CD4-positive, alpha-beta memory T cell (primary cell): ENCODE results near the gene AOPEP. TPM values are rescaled to one million over a fixed set of nuclear protein-coding genes. Genes with fewer than 3 reads are reported as not detected.

Experiments
- CTCF ChIA-PET: fragments of 350-600 bp; sonication (Branson Sonifier 250); formaldehyde crosslinking; loops from one replicate; lab custom pipeline; 2021; ENCODE audit warnings: inconsistent platforms; ENCODE audit not compliant: partially characterized antibody; lab: Charles Lee
- POLR2A ChIA-PET: fragments of 350-600 bp; sonication (Branson Sonifier 250); formaldehyde crosslinking; loops from one replicate; lab custom pipeline; 2021; ENCODE audit not compliant: partially characterized antibody; lab: Charles Lee
- DNase-seq, 5 donors: peaks; one replicate each; pipeline versions ENCODE4 v3.0.0 to v3.0.0-alpha.2; 2020 to 2022; ENCODE audit warnings: mixed read lengths in 1 of 5
- H3K27ac ChIP-seq: one replicate; pipeline ENCODE4 v1.7.0; 2013; ENCODE audit warnings: low read depth, low read length
- H3K27me3 ChIP-seq: 2 replicates; pipeline ENCODE4 v1.7.0; 2013; ENCODE audit warnings: mild to moderate bottlenecking, low read length, moderate library complexity; ENCODE audit not compliant: insufficient read depth
- H3K36me3 ChIP-seq: 2 replicates; pipeline ENCODE4 v1.7.0; 2013; ENCODE audit warnings: mild to moderate bottlenecking, low read length, moderate library complexity; ENCODE audit not compliant: insufficient read depth
- H3K4me1 ChIP-seq: 2 replicates; pipeline ENCODE4 v1.7.0; 2013; ENCODE audit warnings: mild to moderate bottlenecking, low read length, moderate library complexity; ENCODE audit not compliant: insufficient read depth
- H3K4me3 ChIP-seq, 2 donors: one replicate each; pipeline ENCODE4 v1.7.0; 2013; ENCODE audit warnings: low read length in 2 of 2, mild to moderate bottlenecking in 1 of 2
- H3K9me3 ChIP-seq, 2 donors: one replicate each; pipeline ENCODE4 v1.7.0; 2013; ENCODE audit warnings: low read length in 2 of 2, control low read depth in 1 of 2; ENCODE audit not compliant: control insufficient read depth in 1 of 2
- H3K27ac Mint-ChIP-seq, 7 donors: one replicate each; pipeline ENCODE4 v1.8.0; 2020 to 2021; ENCODE audit warnings: mixed read lengths in 7 of 7, mild to moderate bottlenecking in 6 of 7, inconsistent platforms in 3 of 7, moderate library complexity in 3 of 7
- H3K27me3 Mint-ChIP-seq, 2 donors: one replicate each; pipeline ENCODE4 v1.8.0; 2020 to 2021; ENCODE audit warnings: mixed read lengths in 2 of 2
- H3K36me3 Mint-ChIP-seq, 2 donors: one replicate each; pipeline ENCODE4 v1.8.0; 2020 to 2021; ENCODE audit warnings: mixed read lengths in 2 of 2, inconsistent platforms in 1 of 2, mild to moderate bottlenecking in 1 of 2
- H3K4me1 Mint-ChIP-seq, 4 donors: one replicate each; pipeline ENCODE4 v1.8.0; 2020 to 2021; ENCODE audit warnings: mixed read lengths in 4 of 4, mild to moderate bottlenecking in 1 of 4
- H3K4me3 Mint-ChIP-seq, 8 donors: one replicate each; pipeline ENCODE4 v1.8.0; 2020 to 2021; ENCODE audit warnings: mixed read lengths in 8 of 8, mild to moderate bottlenecking in 7 of 8, moderate library complexity in 6 of 8, inconsistent platforms in 3 of 8
- H3K9me3 Mint-ChIP-seq, 8 donors: one replicate each; pipeline ENCODE4 v1.8.0; 2020 to 2021; ENCODE audit warnings: mixed read lengths in 8 of 8, mild to moderate bottlenecking in 5 of 8, inconsistent platforms in 3 of 8, moderate library complexity in 1 of 8
- intact Hi-C: fragments of 100-400 bp; cut with micrococcal nuclease; formaldehyde crosslinking; loops from one replicate; pipeline ENCODE4 v1.15.1; 2023
- polyA plus RNA-seq, 2 donors: library from polyadenylated mRNA; unstranded; fragments of 300-500 nt; fragmentation: Illumina TruSeq; gene quantifications; one replicate each; pipeline ENCODE4 v1.2.3, GENCODE V29; 2021
- total RNA-seq, 2 experiments: library from RNA; stranded (reverse); gene quantifications; one replicate each; pipeline ENCODE4 v1.2.3, GENCODE V29; 2021

Gene AOPEP
- total and polyA plus RNA-seq, 4 experiments from 2014 or later, result 3.1 to 11.7 (median 7.6) TPM

DNA sequence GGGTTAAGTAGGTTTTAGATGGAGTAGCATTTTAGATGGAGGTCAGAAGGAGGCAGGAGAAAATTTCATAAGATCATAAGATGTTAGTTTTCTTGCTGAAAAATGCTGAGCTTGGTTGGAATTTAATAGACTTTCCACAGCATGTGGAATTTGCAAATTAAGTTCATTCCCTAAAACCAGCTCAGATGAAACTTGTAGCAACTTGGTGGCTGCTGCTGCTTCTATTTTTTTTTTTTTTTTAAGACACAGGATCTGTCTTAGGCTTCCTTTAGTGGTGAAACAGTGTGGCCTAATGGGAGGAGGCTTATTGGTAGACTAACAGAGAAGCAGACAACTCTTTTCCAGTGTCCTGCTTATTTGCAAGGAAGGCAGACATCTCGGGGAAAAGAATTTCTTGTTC is 154.5 kb downstream of the AOPEP start:
- Histone ChIP-seq H3K27ac (no peak overlapping the region), H3K4me3 (no peak overlapping the region), H3K36me3 (no peaks in the 10 kb centered on the region), H3K9me3 (no peaks in the 10 kb centered on the region), H3K27me3 (no peaks in the 10 kb centered on the region), H3K4me1 (peaks cover 15% of the 10 kb centered on the region)
- H3K27me3 Mint-ChIP-seq, result no peaks in the 10 kb centered on the region
- DNase-seq, result no peak
- H3K9me3 Mint-ChIP-seq, result no peaks in the 10 kb centered on the region
- peaks cover 5 to 19% (median 13%) of the 10 kb centered on the region in 4 donors for H3K4me1 Mint-ChIP-seq
- ChIA-PET POLR2A (no interaction called here), CTCF (interaction anchor here (1.1 kb wide), 1 partner anchor 9 kb away, joined by 3 read pairs; no protein-coding TSS in a partner anchor)
- H3K4me3 Mint-ChIP-seq, result no peak overlapping the region
- intact Hi-C loops, result no loop called here
- no peak overlapping the region for H3K27ac Mint-ChIP-seq
- peaks cover 0 to under 1% of the 10 kb centered on the region in 2 donors for H3K36me3 Mint-ChIP-seq

DNA sequence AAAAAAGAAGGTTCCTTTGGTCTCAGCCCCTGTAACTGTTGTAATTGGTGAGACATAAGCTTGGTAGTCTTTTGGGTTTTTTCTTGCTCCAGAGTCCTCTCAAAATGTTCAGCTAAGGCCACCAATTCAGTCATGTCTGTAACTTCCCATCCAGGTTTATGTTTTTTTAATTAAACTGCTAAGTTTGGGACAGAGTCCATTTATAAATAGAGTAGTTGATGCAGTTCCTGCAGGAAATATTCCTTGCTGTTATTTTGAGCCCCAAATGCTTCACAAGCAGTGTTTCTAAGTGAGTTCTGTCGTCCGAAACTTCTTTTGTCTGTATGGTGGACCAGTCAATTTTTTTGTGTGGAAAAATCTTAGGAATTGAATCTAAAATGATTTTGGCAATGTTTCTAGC is 155.0 kb downstream of the AOPEP start:
- H3K27me3 ChIP-seq, result no peaks in the 10 kb centered on the region
- Mint-ChIP-seq H3K9me3 (no peaks in the 10 kb centered on the region), H3K27me3 (no peaks in the 10 kb centered on the region), H3K4me3 (no peak overlapping the region), H3K36me3 (no peaks in the 10 kb centered on the region), H3K4me1 (peaks cover 5 to 19% (median 13%) of the 10 kb centered on the region in 4 donors), H3K27ac (no peak overlapping the region)
- H3K4me3 ChIP-seq, result no peak overlapping the region
- H3K27ac ChIP-seq, result no peak overlapping the region
- H3K36me3 ChIP-seq, result no peaks in the 10 kb centered on the region
- intact Hi-C loops, result no loop called here
- CTCF ChIA-PET, result interaction anchor here (1.1 kb wide), 1 partner anchor 10 kb away, joined by 3 read pairs; no protein-coding TSS in a partner anchor
- POLR2A ChIA-PET, result no interaction called here
- peaks cover 15% of the 10 kb centered on the region for H3K4me1 ChIP-seq
- no peak for DNase-seq
- H3K9me3 ChIP-seq, result no peaks in the 10 kb centered on the region

DNA sequence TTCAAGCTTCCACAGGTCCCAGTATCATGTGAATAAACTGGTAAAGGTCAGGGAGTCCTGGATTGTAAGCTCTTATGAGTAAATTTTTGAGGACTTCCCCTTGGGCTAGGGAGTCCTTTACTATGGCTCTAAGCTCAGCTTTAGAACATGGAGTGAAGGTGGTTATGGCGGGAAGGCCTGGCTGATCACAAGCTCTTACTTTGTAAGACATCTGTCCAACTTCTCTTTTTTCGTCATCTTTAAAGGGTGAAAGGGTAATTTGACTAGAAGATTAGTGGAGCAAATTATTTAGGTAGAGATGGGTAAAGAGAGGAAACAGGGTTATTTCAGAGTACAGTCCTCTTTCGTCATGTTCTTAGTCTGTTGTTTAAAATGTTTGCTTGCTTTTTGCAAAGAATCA is 155.4 kb downstream of the AOPEP start:
- Histone ChIP-seq H3K36me3 (no peaks in the 10 kb centered on the region), H3K27ac (no peak overlapping the region), H3K4me1 (peaks cover 15% of the 10 kb centered on the region), H3K9me3 (no peaks in the 10 kb centered on the region), H3K27me3 (no peaks in the 10 kb centered on the region), H3K4me3 (no peak overlapping the region)
- no peak overlapping the region for H3K27ac Mint-ChIP-seq
- CTCF ChIA-PET, result interaction anchor here (1.1 kb wide), 1 partner anchor 10 kb away, joined by 3 read pairs; no protein-coding TSS in a partner anchor
- intact Hi-C loops, result no loop called here
- no peak for DNase-seq
- no peaks in the 10 kb centered on the region for H3K9me3 Mint-ChIP-seq
- no peak overlapping the region for H3K4me3 Mint-ChIP-seq
- H3K27me3 Mint-ChIP-seq, result no peaks in the 10 kb centered on the region
- POLR2A ChIA-PET, result no interaction called here
- no peaks in the 10 kb centered on the region for H3K36me3 Mint-ChIP-seq
- H3K4me1 Mint-ChIP-seq, result peaks cover 5 to 19% (median 13%) of the 10 kb centered on the region in 4 donors

DNA sequence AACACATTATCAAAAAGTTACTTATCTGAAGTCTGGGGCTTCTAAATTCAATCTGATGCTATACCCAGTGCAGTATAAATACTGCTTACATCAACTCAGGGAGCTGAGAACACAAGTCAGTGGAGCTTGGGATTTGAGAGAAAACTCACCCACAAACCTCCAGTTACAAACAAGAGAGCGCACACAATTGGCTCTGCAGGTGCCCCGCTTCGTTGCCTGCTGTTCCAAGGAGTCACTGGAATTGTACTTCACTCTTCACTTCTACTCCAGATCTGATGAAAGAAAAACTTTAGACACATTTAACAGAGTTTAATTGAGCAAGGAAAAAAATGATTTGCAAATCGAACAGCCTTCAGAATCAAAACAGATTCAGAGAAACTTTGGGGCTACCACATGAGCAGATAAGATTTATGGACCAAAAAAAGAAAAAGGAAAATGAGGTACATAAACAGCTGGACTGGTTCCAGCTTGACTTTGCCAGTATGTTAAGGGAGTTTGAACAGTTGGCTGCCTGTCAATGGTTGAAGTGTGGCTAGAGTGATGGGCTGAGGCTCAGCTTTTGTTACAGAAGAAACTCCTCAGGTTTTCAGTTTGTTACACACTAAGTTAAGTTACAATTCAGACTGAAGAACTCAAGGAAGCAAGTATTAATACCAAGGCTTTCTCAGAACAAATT is 156.6 kb downstream of the AOPEP start:
- no peaks in the 10 kb centered on the region for H3K36me3 Mint-ChIP-seq
- no peaks in the 10 kb centered on the region for H3K9me3 ChIP-seq
- H3K36me3 ChIP-seq, result no peaks in the 10 kb centered on the region
- H3K27ac Mint-ChIP-seq, result no peak overlapping the region
- no peaks in the 10 kb centered on the region for H3K27me3 Mint-ChIP-seq
- no peak overlapping the region for H3K4me3 ChIP-seq
- CTCF ChIA-PET, result no interaction called here
- no peak for DNase-seq
- intact Hi-C loops, result no loop called here
- H3K4me1 Mint-ChIP-seq, result peaks cover 5 to 14% (median 12%) of the 10 kb centered on the region in 4 donors
- POLR2A ChIA-PET, result no interaction called here
- H3K9me3 Mint-ChIP-seq, result peaks cover 0 to 2% (median 0%) of the 10 kb centered on the region in 8 donors
- H3K27ac ChIP-seq, result no peak overlapping the region
- H3K4me3 Mint-ChIP-seq, result no peak overlapping the region
- peaks cover 13% of the 10 kb centered on the region for H3K4me1 ChIP-seq
- no peaks in the 10 kb centered on the region for H3K27me3 ChIP-seq

DNA sequence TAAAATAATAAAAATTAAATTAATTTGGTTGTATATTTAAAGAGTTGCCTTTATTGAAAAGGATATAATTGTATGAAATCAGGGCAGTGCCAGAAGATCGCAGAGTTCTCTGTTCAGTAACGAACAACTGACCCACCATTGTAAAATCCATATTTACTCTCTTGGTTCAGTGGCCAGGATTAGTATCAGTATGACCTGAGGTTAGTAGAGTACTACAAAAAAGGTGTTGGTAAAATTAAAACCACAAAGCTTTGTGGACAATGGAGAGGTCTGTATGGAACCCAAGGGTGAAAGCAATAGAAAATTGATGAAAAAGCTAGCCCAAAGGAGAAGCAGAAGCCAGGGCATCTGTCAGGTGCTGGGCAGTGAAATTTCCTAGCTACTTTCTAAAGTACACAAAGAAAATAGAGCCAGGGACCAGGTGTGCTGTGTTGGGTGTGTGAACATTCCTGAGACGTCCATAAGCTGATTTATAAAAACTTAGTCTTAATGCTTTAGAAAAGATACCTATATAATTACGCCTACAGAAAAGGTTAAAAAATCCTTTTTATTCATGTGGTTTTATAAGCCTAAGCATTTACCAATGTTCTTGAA is 159.5 kb downstream of the AOPEP start:
- CTCF ChIA-PET, result no interaction called here
- intact Hi-C loops, result no loop called here
- H3K4me3 Mint-ChIP-seq, result no peak overlapping the region
- no peak for DNase-seq
- Histone ChIP-seq H3K4me3 (no peak overlapping the region), H3K27ac (no peak overlapping the region), H3K9me3 (no peaks in the 10 kb centered on the region), H3K36me3 (no peaks in the 10 kb centered on the region), H3K4me1 (no peaks in the 10 kb centered on the region), H3K27me3 (no peaks in the 10 kb centered on the region)
- H3K27ac Mint-ChIP-seq, result no peak overlapping the region
- no peaks in the 10 kb centered on the region for H3K4me1 Mint-ChIP-seq
- POLR2A ChIA-PET, result no interaction called here
- no peaks in the 10 kb centered on the region for H3K27me3 Mint-ChIP-seq
- peaks cover 0 to 13% (median 6%) of the 10 kb centered on the region in 8 donors for H3K9me3 Mint-ChIP-seq
- peaks cover 1 to 11% of the 10 kb centered on the region in 2 donors for H3K36me3 Mint-ChIP-seq

DNA sequence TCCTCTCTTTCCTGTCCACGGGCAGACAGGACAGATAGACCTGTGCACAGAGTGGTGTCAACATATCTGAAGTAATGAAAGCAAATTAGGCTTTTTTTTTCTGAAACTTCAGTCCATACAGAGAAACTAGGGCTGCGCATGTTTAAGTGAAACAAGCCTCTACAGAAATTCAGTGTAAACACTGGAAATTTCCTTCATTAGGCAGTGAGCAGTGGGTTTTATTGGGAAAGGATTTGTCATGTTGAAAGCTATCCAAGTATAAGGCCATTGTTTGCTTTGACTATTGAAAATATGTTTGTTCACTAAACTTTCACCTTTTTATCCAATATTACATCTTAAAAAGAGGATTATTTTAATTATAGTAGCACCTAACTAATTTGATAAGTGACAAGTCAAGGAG is 161.2 kb downstream of the AOPEP start:
- no peak for DNase-seq
- Histone ChIP-seq H3K36me3 (no peaks in the 10 kb centered on the region), H3K4me3 (no peak overlapping the region), H3K9me3 (no peaks in the 10 kb centered on the region), H3K27me3 (no peaks in the 10 kb centered on the region), H3K4me1 (no peaks in the 10 kb centered on the region), H3K27ac (no peak overlapping the region)
- Mint-ChIP-seq H3K36me3 (peaks cover 1 to 18% of the 10 kb centered on the region in 2 donors), H3K4me3 (no peak overlapping the region), H3K27ac (no peak overlapping the region), H3K27me3 (no peaks in the 10 kb centered on the region), H3K4me1 (no peaks in the 10 kb centered on the region), H3K9me3 (peaks cover 0 to 20% (median 14%) of the 10 kb centered on the region in 8 donors)
- intact Hi-C loops, result no loop called here
- ChIA-PET CTCF (no interaction called here), POLR2A (interaction anchor here (0.7 kb wide), 1 partner anchor 21 kb away, joined by 4 read pairs; no protein-coding TSS in a partner anchor)

DNA sequence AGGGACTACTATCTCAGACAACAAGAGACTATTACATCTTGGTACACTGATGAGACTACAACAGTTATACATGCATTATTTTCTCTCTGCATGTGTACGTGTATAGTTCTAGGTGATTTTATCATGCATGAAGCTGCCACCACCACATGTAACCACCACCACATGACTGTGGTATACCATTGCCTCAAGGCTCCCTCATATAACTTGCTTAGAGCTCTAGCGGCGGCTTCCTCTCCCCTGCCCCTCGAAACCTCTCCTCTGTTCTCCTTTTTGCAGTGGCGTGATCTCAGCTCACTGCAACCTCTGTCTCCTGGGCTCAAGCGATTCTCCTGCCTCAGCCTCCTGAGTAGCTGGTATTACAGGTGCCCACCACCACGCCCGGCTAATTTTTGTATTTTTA is 162.3 kb downstream of the AOPEP start:
- H3K9me3 Mint-ChIP-seq, result peaks cover 0 to 20% (median 14%) of the 10 kb centered on the region in 8 donors
- no peak overlapping the region for H3K27ac Mint-ChIP-seq
- ChIA-PET POLR2A (no interaction called here), CTCF (no interaction called here)
- Histone ChIP-seq H3K4me1 (no peaks in the 10 kb centered on the region), H3K27ac (no peak overlapping the region), H3K9me3 (no peaks in the 10 kb centered on the region), H3K4me3 (no peak overlapping the region), H3K36me3 (no peaks in the 10 kb centered on the region), H3K27me3 (no peaks in the 10 kb centered on the region)
- DNase-seq, result no peak
- intact Hi-C loops, result no loop called here
- no peaks in the 10 kb centered on the region for H3K4me1 Mint-ChIP-seq
- H3K4me3 Mint-ChIP-seq, result no peak overlapping the region
- peaks cover 1 to 18% of the 10 kb centered on the region in 2 donors for H3K36me3 Mint-ChIP-seq
- no peaks in the 10 kb centered on the region for H3K27me3 Mint-ChIP-seq
